Measurements from ENCODE around the gene PANX1. TPM values are rescaled to one million over a fixed set of nuclear protein-coding genes. Genes with fewer than 3 reads are reported as not detected.

Gene PANX1
- total RNA-seq, 1 experiment from 2014 or later: 59.3 TPM

DNA sequence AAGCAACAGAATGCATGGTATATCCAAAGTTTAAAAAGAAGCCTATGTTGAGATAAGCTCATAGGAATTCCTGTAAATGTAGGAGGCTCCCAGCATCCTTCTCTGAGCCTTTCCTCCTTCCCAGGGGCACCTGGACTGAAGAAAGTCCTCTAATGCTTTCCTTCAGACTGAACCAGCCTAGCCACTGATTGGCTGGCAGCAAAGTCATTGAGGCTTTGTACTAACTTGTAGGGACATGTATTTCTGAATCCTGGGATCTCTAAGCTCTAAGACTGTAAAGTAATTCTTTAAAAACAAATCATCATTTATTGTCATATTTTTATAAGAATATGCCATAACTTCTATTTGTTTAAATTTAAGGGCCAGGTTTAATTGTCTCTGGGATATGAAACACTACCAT lies 23.9 kb upstream of the PANX1 start:
- no TSS peak for BruUV-seq (replicated peaks)
- TF ChIP-seq SIN3A (IDR thresholded peaks at IDR 0.05; ENCODE audit: borderline replicate concordance, insufficient read depth, low read depth, low read length): no peak
- TF ChIP-seq TCF7L2 (IDR thresholded peaks at IDR 0.05; ENCODE audit: low read depth, low read length): no peak
- intact Hi-C loops (cut with micrococcal nuclease; ENCODE audit: unreplicated experiment): loop anchor here (5.0 to 10.0 kb wide), 2 partner anchors 180 to 207 kb away; no protein-coding TSS in a partner anchor
- ChIA-PET POLR2A (no interaction called here), CTCF (interaction anchor here (0.6 kb wide), 1 partner anchor 126 kb away, joined by 3 read pairs; no protein-coding TSS in a partner anchor)
- Histone ChIP-seq H3K9me3 (ENCODE audit: control insufficient read depth, insufficient read depth, low read depth, low read length) (no peaks in the 10 kb centered on the region), H3K27ac (ENCODE audit: low read length) (no peak overlapping the region), H3K36me3 (ENCODE audit: control insufficient read depth, insufficient read depth, low read length) (no peaks in the 10 kb centered on the region), H3K4me1 (ENCODE audit: control insufficient read depth, insufficient read depth, low read length) (no peaks in the 10 kb centered on the region), H3K4me3 (ENCODE audit: low read depth in 2 of 2, low read length in 2 of 2) (no peak overlapping the region), H3K27me3 (ENCODE audit: control insufficient read depth, insufficient read depth, low read length) (peaks cover 10% of the 10 kb centered on the region; the same call in 1 of the 2 replicates)
- in situ Hi-C loops (cut with HindIII; ENCODE audit: low pct_unique_long_range_greater_than_20kb, low sequenced_read_pairs): no loop called here
- no peak for DNase-seq (ENCODE audit: low read depth, low spot score)
- no peak for ATAC-seq

DNA sequence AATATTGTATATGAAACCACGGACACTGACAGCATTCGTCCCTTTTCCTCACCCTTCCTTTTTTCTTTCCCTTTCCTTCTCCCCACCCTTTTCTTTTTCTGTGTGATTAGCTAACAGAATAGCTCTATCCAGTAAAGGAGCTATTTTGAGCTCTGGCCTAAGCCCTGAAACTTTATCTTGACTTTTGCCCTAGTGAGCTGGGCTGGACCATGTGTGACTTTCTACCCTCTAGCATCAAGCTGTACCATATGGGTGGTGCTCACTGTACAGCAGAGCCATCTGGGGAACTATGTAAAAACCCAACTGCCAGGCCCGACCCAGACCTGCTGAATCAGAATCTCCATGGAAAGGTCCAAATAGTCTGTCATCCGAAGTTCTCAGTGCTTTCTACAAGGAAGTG lies 21.9 kb upstream of the PANX1 start:
- in situ Hi-C loops (cut with HindIII; ENCODE audit: low pct_unique_long_range_greater_than_20kb, low sequenced_read_pairs) (no loop called here), intact Hi-C loops (cut with micrococcal nuclease; ENCODE audit: unreplicated experiment) (loop anchor here (5.0 to 10.0 kb wide), 2 partner anchors 182 to 209 kb away; no protein-coding TSS in a partner anchor)
- DNase-seq (ENCODE audit: low read depth, low spot score) (no peak), ATAC-seq (no peak)
- Histone ChIP-seq H3K9me3 (ENCODE audit: control insufficient read depth, insufficient read depth, low read depth, low read length) (no peaks in the 10 kb centered on the region), H3K4me3 (ENCODE audit: low read depth in 2 of 2, low read length in 2 of 2) (no peak overlapping the region), H3K36me3 (ENCODE audit: control insufficient read depth, insufficient read depth, low read length) (no peaks in the 10 kb centered on the region), H3K27me3 (ENCODE audit: control insufficient read depth, insufficient read depth, low read length) (peaks cover 18% of the 10 kb centered on the region), H3K4me1 (ENCODE audit: control insufficient read depth, insufficient read depth, low read length) (no peaks in the 10 kb centered on the region), H3K27ac (ENCODE audit: low read length) (no peak overlapping the region)
- BruUV-seq (replicated peaks): no TSS peak
- ChIA-PET CTCF (interaction anchor here (1.1 kb wide), 1 partner anchor 211 kb away, joined by 3 read pairs; no protein-coding TSS in a partner anchor), POLR2A (no interaction called here)
- TF ChIP-seq SIN3A (IDR thresholded peaks at IDR 0.05; ENCODE audit: borderline replicate concordance, insufficient read depth, low read depth, low read length) (no peak), POLR2AphosphoS5 (IDR thresholded peaks at IDR 0.05; ENCODE audit: low read depth, low read length) (no peak), TCF7L2 (IDR thresholded peaks at IDR 0.05; ENCODE audit: low read depth, low read length) (no peak)
- TF ChIP-seq, protein P1, sequence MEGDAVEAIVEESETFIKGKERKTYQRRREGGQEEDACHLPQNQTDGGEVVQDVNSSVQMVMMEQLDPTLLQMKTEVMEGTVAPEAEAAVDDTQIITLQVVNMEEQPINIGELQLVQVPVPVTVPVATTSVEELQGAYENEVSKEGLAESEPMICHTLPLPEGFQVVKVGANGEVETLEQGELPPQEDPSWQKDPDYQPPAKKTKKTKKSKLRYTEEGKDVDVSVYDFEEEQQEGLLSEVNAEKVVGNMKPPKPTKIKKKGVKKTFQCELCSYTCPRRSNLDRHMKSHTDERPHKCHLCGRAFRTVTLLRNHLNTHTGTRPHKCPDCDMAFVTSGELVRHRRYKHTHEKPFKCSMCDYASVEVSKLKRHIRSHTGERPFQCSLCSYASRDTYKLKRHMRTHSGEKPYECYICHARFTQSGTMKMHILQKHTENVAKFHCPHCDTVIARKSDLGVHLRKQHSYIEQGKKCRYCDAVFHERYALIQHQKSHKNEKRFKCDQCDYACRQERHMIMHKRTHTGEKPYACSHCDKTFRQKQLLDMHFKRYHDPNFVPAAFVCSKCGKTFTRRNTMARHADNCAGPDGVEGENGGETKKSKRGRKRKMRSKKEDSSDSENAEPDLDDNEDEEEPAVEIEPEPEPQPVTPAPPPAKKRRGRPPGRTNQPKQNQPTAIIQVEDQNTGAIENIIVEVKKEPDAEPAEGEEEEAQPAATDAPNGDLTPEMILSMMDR (IDR thresholded peaks at IDR 0.05): no peak
- TF ChIP-seq, protein P2, sequence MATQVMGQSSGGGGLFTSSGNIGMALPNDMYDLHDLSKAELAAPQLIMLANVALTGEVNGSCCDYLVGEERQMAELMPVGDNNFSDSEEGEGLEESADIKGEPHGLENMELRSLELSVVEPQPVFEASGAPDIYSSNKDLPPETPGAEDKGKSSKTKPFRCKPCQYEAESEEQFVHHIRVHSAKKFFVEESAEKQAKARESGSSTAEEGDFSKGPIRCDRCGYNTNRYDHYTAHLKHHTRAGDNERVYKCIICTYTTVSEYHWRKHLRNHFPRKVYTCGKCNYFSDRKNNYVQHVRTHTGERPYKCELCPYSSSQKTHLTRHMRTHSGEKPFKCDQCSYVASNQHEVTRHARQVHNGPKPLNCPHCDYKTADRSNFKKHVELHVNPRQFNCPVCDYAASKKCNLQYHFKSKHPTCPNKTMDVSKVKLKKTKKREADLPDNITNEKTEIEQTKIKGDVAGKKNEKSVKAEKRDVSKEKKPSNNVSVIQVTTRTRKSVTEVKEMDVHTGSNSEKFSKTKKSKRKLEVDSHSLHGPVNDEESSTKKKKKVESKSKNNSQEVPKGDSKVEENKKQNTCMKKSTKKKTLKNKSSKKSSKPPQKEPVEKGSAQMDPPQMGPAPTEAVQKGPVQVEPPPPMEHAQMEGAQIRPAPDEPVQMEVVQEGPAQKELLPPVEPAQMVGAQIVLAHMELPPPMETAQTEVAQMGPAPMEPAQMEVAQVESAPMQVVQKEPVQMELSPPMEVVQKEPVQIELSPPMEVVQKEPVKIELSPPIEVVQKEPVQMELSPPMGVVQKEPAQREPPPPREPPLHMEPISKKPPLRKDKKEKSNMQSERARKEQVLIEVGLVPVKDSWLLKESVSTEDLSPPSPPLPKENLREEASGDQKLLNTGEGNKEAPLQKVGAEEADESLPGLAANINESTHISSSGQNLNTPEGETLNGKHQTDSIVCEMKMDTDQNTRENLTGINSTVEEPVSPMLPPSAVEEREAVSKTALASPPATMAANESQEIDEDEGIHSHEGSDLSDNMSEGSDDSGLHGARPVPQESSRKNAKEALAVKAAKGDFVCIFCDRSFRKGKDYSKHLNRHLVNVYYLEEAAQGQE (IDR thresholded peaks at IDR 0.05; ENCODE audit: insufficient read depth in 1 of 2, low read depth in 2 of 2, low read length in 1 of 2): no peak

DNA sequence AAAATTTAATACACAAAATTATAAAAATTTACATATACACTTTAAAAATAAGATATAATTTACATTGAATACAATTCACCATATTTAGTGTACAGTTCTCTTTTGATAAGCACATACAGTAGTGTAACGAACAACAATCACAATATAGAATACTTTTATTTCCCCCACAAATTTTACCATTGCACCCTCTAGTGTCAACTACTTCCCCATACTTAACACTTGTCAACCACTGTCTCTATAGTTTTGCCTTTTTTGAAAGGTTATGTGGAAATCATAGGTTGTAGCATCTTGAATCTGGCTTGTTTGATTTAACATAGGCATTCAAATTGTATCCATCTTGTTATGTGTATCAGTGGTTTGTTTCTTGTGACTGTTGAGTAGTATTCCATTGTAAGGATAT lies 21.3 kb upstream of the PANX1 start:
- no TSS peak for BruUV-seq (replicated peaks)
- no peaks in the 10 kb centered on the region for H3K36me3 ChIP-seq (ENCODE audit: control insufficient read depth, insufficient read depth, low read length)
- DNase-seq (ENCODE audit: low read depth, low spot score) (no peak), ATAC-seq (no peak)
- ChIA-PET POLR2A (no interaction called here), CTCF (interaction anchor here (1.1 kb wide), 1 partner anchor 212 kb away, joined by 3 read pairs; no protein-coding TSS in a partner anchor)
- H3K4me3 ChIP-seq (ENCODE audit: low read depth in 2 of 2, low read length in 2 of 2): no peak overlapping the region
- TF ChIP-seq, protein P1 (IDR thresholded peaks at IDR 0.05): peak; percentile 27; the same call in 1 of the 2 replicates
- TF ChIP-seq POLR2AphosphoS5 (IDR thresholded peaks at IDR 0.05; ENCODE audit: low read depth, low read length): no peak
- peaks cover 21% of the 10 kb centered on the region for H3K27me3 ChIP-seq (ENCODE audit: control insufficient read depth, insufficient read depth, low read length)
- no peaks in the 10 kb centered on the region for H3K9me3 ChIP-seq (ENCODE audit: control insufficient read depth, insufficient read depth, low read depth, low read length)
- H3K4me1 ChIP-seq (ENCODE audit: control insufficient read depth, insufficient read depth, low read length): no peaks in the 10 kb centered on the region
- intact Hi-C loops (cut with micrococcal nuclease; ENCODE audit: unreplicated experiment): loop anchor here (5.0 to 10.0 kb wide), 2 partner anchors 183 to 210 kb away; no protein-coding TSS in a partner anchor
- in situ Hi-C loops (cut with HindIII; ENCODE audit: low pct_unique_long_range_greater_than_20kb, low sequenced_read_pairs): no loop called here
- no peak overlapping the region for H3K27ac ChIP-seq (ENCODE audit: low read length)
